SU-DHL-6 (cell line): ENCODE measurements around the gene ATP6V0D1.

ENCODE experiments used
- CTCF ChIP-seq: fragments of 200-600 bp; sonication (generic); IDR thresholded peaks from one replicate; pipeline ENCODE4 v1.5.1; 2017; ENCODE audit warnings: antibody characterized with exemption, mild to moderate bottlenecking, low read length, moderate library complexity; ENCODE audit not compliant: insufficient read depth, poor library complexity, severe bottlenecking
- EZH2phosphoT487 ChIP-seq: fragments of 200-600 bp; sonication (generic), shearing (Covaris generic); conservative IDR thresholded peaks from 2 replicates; pipeline ENCODE4 v1.6.1; 2018; ENCODE audit warnings: mild to moderate bottlenecking, antibody characterized with exemption, low read length, moderate library complexity, mixed read lengths

DNA sequence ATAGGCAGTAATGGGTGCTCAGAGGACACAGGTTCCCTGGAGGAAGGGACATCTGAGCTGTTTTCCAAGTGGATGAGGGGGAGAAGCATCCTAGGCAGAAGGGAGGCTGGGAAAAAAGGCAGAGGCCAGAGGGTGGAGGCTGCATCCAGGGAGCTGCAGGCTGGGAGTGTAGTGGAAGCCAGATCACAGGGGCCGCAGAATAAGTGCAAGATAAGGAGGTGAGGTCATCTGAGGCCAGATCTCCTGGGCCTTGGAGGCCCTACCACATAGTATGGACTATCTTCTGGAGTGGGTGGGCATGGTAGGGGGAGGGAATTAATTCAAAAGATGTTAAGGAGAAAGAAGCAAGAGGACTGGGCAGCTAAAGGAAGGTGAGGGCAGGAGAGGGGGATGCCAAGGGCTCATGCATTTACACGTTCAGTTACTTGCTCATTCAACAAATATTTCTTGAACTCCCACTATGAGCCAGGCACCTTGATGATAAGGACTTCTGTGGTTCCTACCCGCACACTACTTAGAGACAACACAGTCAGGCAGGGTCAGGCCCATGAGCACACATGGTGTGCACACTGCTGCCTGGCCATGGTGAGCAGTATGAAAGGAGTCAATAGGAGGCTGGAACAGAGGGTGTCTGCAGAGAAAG is 45.3 kb upstream of the ATP6V0D1 start:
- no peak for TF ChIP-seq CTCF
- no peak for TF ChIP-seq EZH2phosphoT487
